DND-41 (cell line): Measurements from ENCODE around the gene MARCHF2.

ENCODE experiments used
- ATAC-seq: fragments of 200-7000 bp; cut with Tn5 transposase; 3 replicates; pipeline ENCODE4 v1.9.1; 2021; ENCODE audit warnings: low read depth; ENCODE audit not compliant: insufficient read depth
- DNase-seq: peaks from one replicate; pipeline ENCODE4 v3.0.0-alpha.2; 2020
- H2AFZ ChIP-seq: 2 replicates; pipeline ENCODE4 v1.6.0; 2012; ENCODE audit warnings: low read depth, low read length
- H3K27ac ChIP-seq: 2 replicates; pipeline ENCODE4 v1.5.1; 2012; ENCODE audit warnings: low read length, inconsistent platforms
- H3K27me3 ChIP-seq: fragments of 200-600 bp; sonication (generic); 2 replicates; pipeline ENCODE4 v1.6.0; 2012; ENCODE audit warnings: low read length, mild to moderate bottlenecking, inconsistent platforms; ENCODE audit not compliant: insufficient read depth, poor library complexity
- H3K36me3 ChIP-seq: 2 replicates; pipeline ENCODE4 v1.5.1; 2012; ENCODE audit warnings: low read length, inconsistent platforms; ENCODE audit not compliant: insufficient read depth
- H3K4me1 ChIP-seq: 2 replicates; pipeline ENCODE4 v1.5.1; 2012; ENCODE audit warnings: mild to moderate bottlenecking, low read length; ENCODE audit not compliant: insufficient read depth
- H3K4me2 ChIP-seq: 2 replicates; pipeline ENCODE4 v1.6.0; 2012; ENCODE audit warnings: mild to moderate bottlenecking, moderate library complexity, low read length, inconsistent platforms; ENCODE audit not compliant: insufficient read depth
- H3K4me3 ChIP-seq, 2 experiments: fragments of 200-600 bp in 1 of 2; shearing (Covaris generic) in 1 of 2; 2 replicates each; pipeline ENCODE4 v1.5.1; 2012 to 2016; ENCODE audit warnings: inconsistent platforms in 2 of 2, low read length in 2 of 2, mild to moderate bottlenecking in 2 of 2, low read depth in 1 of 2, moderate library complexity in 1 of 2
- H3K79me2 ChIP-seq: 2 replicates; pipeline ENCODE4 v1.6.0; 2012; ENCODE audit warnings: low read length, inconsistent platforms; ENCODE audit not compliant: insufficient read depth
- H3K9ac ChIP-seq: 2 replicates; pipeline ENCODE4 v1.6.0; 2012; ENCODE audit warnings: low read depth, mild to moderate bottlenecking, inconsistent platforms, low read length, moderate library complexity
- H3K9me3 ChIP-seq: 2 replicates; pipeline ENCODE4 v1.5.1; 2012; ENCODE audit warnings: low read length, moderate library complexity, mild to moderate bottlenecking, inconsistent platforms; ENCODE audit not compliant: insufficient read depth, severe bottlenecking
- H4K20me1 ChIP-seq: 2 replicates; pipeline ENCODE4 v1.6.0; 2012; ENCODE audit warnings: low read length; ENCODE audit not compliant: insufficient read depth
- CTCF ChIP-seq: IDR thresholded peaks from 2 replicates; pipeline ENCODE4 v1.5.1; 2012; ENCODE audit warnings: borderline replicate concordance, low read length, moderate library complexity, mild to moderate bottlenecking; ENCODE audit not compliant: poor library complexity, severe bottlenecking; ENCODE audit errors: extremely low read depth
- EZH2 ChIP-seq: IDR thresholded peaks from 3 replicates; pipeline ENCODE4 v1.6.1; 2012; ENCODE audit warnings: borderline replicate concordance, low read depth, mild to moderate bottlenecking, moderate library complexity, low read length, inconsistent platforms; ENCODE audit not compliant: severe bottlenecking

Gene MARCHF2

DNA sequence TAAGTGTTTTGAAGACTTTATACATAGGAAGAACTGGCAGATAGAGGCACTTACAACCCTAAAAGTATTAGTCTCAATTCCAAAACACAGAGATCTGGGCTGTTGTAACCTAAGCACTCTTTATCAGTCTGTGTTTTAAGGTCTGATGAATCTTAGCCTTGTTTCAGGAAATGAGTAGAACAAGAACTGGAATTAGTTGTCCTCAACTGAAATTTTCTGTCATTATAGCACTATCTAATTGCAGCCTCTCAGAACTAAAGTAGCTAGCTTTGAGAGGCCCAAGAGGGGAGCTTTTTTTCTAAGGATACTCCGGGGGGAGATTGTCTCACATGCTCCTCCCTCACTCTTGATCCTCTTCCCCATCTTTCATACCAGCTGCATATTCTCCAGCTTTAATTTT, 44.7 kb downstream of the MARCHF2 start:
- H3K4me1 ChIP-seq, result 0 out of 2 replicates have a peak, but pooled peaks cover 6% of the 10 kb centered on the region
- no peaks in the 10 kb centered on the region for H3K9me3 ChIP-seq
- H3K4me3 ChIP-seq, result no peak overlapping the region
- TF ChIP-seq CTCF (no peak), EZH2 (no peak)
- no peak overlapping the region for H3K9ac ChIP-seq
- ATAC-seq (no peak), DNase-seq (no peak)
- no peak overlapping the region for H2AFZ ChIP-seq
- H3K27ac ChIP-seq, result no peak overlapping the region
- H3K4me2 ChIP-seq, result no peak overlapping the region
- peaks cover 96% of the 10 kb centered on the region for H3K36me3 ChIP-seq
- H3K27me3 ChIP-seq, result no peaks in the 10 kb centered on the region
- peaks cover 97% of the 10 kb centered on the region for H4K20me1 ChIP-seq
- H3K79me2 ChIP-seq, result peaks cover 100% of the 10 kb centered on the region

GRCh38 chr19:8458380-8458779, 45.3 kb downstream of the MARCHF2 start:
- Histone ChIP-seq H3K4me2 (no peak overlapping the region), H3K79me2 (peaks cover 100% of the 10 kb centered on the region), H3K4me1 (0 out of 2 replicates have a peak, but pooled peaks cover 4% of the 10 kb centered on the region), H3K4me3 (no peak overlapping the region), H2AFZ (no peak overlapping the region), H3K27ac (no peak overlapping the region), H3K27me3 (no peaks in the 10 kb centered on the region), H3K9me3 (no peaks in the 10 kb centered on the region), H3K9ac (no peak overlapping the region), H3K36me3 (peaks cover 96% of the 10 kb centered on the region), H4K20me1 (peaks cover 97% of the 10 kb centered on the region)
- DNase-seq (no peak), ATAC-seq (no peak)
- no peak for TF ChIP-seq EZH2
- no peak for TF ChIP-seq CTCF

DNA sequence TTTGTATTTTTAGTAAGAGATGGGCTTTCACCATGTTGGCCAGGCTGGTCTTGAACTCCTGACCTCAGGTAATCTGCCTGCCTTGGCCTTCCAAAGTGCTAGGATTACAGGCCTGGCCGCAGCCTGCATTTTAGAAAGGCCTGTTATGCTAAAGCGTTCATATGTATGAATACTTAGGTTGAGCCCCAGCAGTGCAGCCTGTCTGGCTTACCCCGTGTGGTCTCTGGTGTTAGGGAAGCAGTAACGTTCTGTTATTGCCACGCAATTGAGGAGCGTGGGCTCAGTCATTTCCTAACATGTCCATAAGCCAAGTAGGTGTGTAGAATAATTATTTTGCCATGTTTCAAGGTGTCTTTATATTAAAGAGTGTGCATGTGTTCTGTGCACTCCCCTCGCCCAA, 46.0 kb downstream of the MARCHF2 start:
- H3K27ac ChIP-seq, result no peak overlapping the region
- no peaks in the 10 kb centered on the region for H3K27me3 ChIP-seq
- no peak overlapping the region for H3K9ac ChIP-seq
- no peak overlapping the region for H2AFZ ChIP-seq
- H3K79me2 ChIP-seq, result peaks cover 100% of the 10 kb centered on the region
- H3K36me3 ChIP-seq, result peaks cover 97% of the 10 kb centered on the region
- H3K9me3 ChIP-seq, result no peaks in the 10 kb centered on the region
- H3K4me1 ChIP-seq, result 0 out of 2 replicates have a peak, but pooled peaks cover 2% of the 10 kb centered on the region
- TF ChIP-seq EZH2 (no peak), CTCF (no peak)
- peaks cover 97% of the 10 kb centered on the region for H4K20me1 ChIP-seq
- no peak for DNase-seq
- no peak overlapping the region for H3K4me3 ChIP-seq
- H3K4me2 ChIP-seq, result no peak overlapping the region
- no peak for ATAC-seq
